ENCODE measurements around the gene RIPOR2. TPM values are rescaled to one million over a fixed set of nuclear protein-coding genes. Genes with fewer than 3 reads are reported as not detected.
A peak's percentile ranks its signal among the peaks of the same experiment; 100 is the strongest.
"Not testable (repeated sequence)": the region's sequence is repeated elsewhere in the genome, so short reads cannot be mapped to it uniquely, and the experiment has no call there.

The RIPOR2 gene
- polyA plus RNA-seq, 3 donors, result 154 to 181 (median 179) TPM

GRCh38 chr6:24950218-24950941, 14.6 kb upstream of the RIPOR2 start:
- H3K79me2 ChIP-seq (ENCODE audit: insufficient read depth, low read length), result peaks cover 14% of the 10 kb centered on the region
- no peaks in the 10 kb centered on the region for H4K20me1 ChIP-seq (ENCODE audit: insufficient read depth, low read length)
- H3K4me2 ChIP-seq (replicated peaks; ENCODE audit: extremely low read depth, low read length, poor library complexity, severe bottlenecking), result peak overlapping the region; percentile 67
- peak overlapping the region in 1 of 3 experiments; percentile 60 for H3K4me3 ChIP-seq (replicated peaks in 1 of 3; ENCODE audit: low read depth in 2 of 3, low read length in 3 of 3)
- intact Hi-C loops (cut with micrococcal nuclease), result loop anchor here in 1 of 2 donors (2.0 to 5.0 kb wide), 3 partner anchors 14 to 47 kb away; no protein-coding TSS in a partner anchor
- peaks cover 76% of the 10 kb centered on the region for H3K4me1 Mint-ChIP-seq
- H3K4me1 ChIP-seq (ENCODE audit: control insufficient read depth in 1 of 2, insufficient read depth in 2 of 2, low read length in 2 of 2), result peaks cover 63 to 65% of the 10 kb centered on the region in 2 donors
- no peak overlapping the region for H3K9ac ChIP-seq (ENCODE audit: insufficient read depth, low read length, poor library complexity, severe bottlenecking)
- WGBS (ENCODE audit: insufficient coverage), result 100% methylated on average over 1 of the region's 3 CpGs
- H3K27me3 Mint-ChIP-seq (ENCODE audit: low read depth in 3 of 3), result no peaks in the 10 kb centered on the region
- no peaks in the 10 kb centered on the region for H3K36me3 ChIP-seq (replicated peaks in 1 of 2; ENCODE audit: control insufficient read depth in 1 of 2, insufficient read depth in 2 of 2, low read length in 2 of 2)
- H3K4me3 Mint-ChIP-seq, result no peak overlapping the region
- peak overlapping the region; percentile 62 to 87 for H3K27ac ChIP-seq (ENCODE audit: low read depth in 1 of 2, low read length in 2 of 2)
- H3K27me3 ChIP-seq (ENCODE audit: control insufficient read depth in 2 of 2, insufficient read depth in 2 of 2, low read length in 2 of 2), result no peaks in the 10 kb centered on the region
- H3K9me3 ChIP-seq (replicated peaks in 1 of 2; ENCODE audit: control insufficient read depth in 1 of 2, insufficient read depth in 1 of 2, low read length in 2 of 2), result peaks cover 1 to 10% of the 10 kb centered on the region in 2 donors
- DNase-seq, result no peak
- H3K36me3 Mint-ChIP-seq, result peaks cover 2 to 5% of the 10 kb centered on the region in 2 donors
- peak overlapping the region; percentile 86 to 99 (median 96) for H3K27ac Mint-ChIP-seq
- no peak overlapping the region for H2AFZ ChIP-seq (ENCODE audit: insufficient read depth, low read depth, low read length, poor library complexity, severe bottlenecking)
- TF ChIP-seq, protein P1, sequence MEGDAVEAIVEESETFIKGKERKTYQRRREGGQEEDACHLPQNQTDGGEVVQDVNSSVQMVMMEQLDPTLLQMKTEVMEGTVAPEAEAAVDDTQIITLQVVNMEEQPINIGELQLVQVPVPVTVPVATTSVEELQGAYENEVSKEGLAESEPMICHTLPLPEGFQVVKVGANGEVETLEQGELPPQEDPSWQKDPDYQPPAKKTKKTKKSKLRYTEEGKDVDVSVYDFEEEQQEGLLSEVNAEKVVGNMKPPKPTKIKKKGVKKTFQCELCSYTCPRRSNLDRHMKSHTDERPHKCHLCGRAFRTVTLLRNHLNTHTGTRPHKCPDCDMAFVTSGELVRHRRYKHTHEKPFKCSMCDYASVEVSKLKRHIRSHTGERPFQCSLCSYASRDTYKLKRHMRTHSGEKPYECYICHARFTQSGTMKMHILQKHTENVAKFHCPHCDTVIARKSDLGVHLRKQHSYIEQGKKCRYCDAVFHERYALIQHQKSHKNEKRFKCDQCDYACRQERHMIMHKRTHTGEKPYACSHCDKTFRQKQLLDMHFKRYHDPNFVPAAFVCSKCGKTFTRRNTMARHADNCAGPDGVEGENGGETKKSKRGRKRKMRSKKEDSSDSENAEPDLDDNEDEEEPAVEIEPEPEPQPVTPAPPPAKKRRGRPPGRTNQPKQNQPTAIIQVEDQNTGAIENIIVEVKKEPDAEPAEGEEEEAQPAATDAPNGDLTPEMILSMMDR (IDR thresholded peaks at IDR 0.05), result no peak
- H3K9me3 Mint-ChIP-seq, result peaks cover 1 to 8% (median 5%) of the 10 kb centered on the region in 7 donors

DNA sequence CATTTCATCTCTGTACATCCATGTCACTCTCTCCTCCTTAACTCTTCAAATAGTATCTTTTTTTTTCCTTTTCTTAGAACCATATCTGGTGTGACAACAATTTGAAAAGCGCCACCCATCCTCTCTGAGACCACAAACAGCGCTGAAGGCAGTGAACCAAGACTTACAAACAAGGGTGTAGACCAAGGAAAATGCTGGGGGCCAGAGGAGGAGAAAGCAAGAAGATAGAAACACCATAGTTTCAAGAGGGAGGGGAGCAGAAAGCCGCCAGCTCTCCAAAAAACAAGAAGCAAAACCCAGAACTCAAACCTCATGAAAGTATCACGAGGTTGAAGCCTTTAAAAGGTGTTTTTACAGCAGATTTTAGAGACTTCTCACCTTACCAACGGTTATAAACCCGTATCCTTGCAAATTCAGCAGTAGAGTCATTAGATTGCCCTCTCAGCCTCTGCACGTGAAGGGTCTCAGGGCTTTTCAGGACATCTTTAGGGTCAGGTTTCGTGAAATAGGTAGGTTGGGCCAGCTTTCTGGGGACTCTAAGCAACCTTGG, 13.3 kb upstream of the RIPOR2 start:
- H3K79me2 ChIP-seq (ENCODE audit: insufficient read depth, low read length), result peaks cover 14% of the 10 kb centered on the region
- Mint-ChIP-seq H3K4me1 (peaks cover 69% of the 10 kb centered on the region), H3K36me3 (peaks cover 7 to 8% of the 10 kb centered on the region in 2 donors), H3K27me3 (ENCODE audit: low read depth in 3 of 3) (no peaks in the 10 kb centered on the region), H3K4me3 (peak overlapping the region; percentile 7 to 52), H3K9me3 (peaks cover 8 to 20% (median 18%) of the 10 kb centered on the region in 7 donors), H3K27ac (peak overlapping the region; percentile 64 to 99 (median 92))
- peak overlapping the region in 1 of 3 experiments; percentile 60 for H3K4me3 ChIP-seq (replicated peaks in 1 of 3; ENCODE audit: low read depth in 2 of 3, low read length in 3 of 3)
- peak in 1 of 3 donors; percentile 9 for DNase-seq
- H3K27ac ChIP-seq (ENCODE audit: low read depth in 1 of 2, low read length in 2 of 2), result peak overlapping the region; percentile 22 to 87
- peak overlapping the region; percentile 18 for H3K4me2 ChIP-seq (replicated peaks; ENCODE audit: extremely low read depth, low read length, poor library complexity, severe bottlenecking)
- peak overlapping the region; percentile 46 for H2AFZ ChIP-seq (ENCODE audit: insufficient read depth, low read depth, low read length, poor library complexity, severe bottlenecking)
- no peaks in the 10 kb centered on the region for H3K27me3 ChIP-seq (ENCODE audit: control insufficient read depth in 2 of 2, insufficient read depth in 2 of 2, low read length in 2 of 2)
- H3K9ac ChIP-seq (ENCODE audit: insufficient read depth, low read length, poor library complexity, severe bottlenecking), result no peak overlapping the region
- H3K9me3 ChIP-seq (replicated peaks in 1 of 2; ENCODE audit: control insufficient read depth in 1 of 2, insufficient read depth in 1 of 2, low read length in 2 of 2), result peaks cover 10 to 14% of the 10 kb centered on the region in 2 donors
- TF ChIP-seq, protein P1 (IDR thresholded peaks at IDR 0.05), result no peak
- 0% methylated on average over 1 of the region's 8 CpGs for WGBS (ENCODE audit: insufficient coverage)
- no peaks in the 10 kb centered on the region for H3K36me3 ChIP-seq (replicated peaks in 1 of 2; ENCODE audit: control insufficient read depth in 1 of 2, insufficient read depth in 2 of 2, low read length in 2 of 2)
- intact Hi-C loops (cut with micrococcal nuclease), result no loop called here
- H3K4me1 ChIP-seq (ENCODE audit: control insufficient read depth in 1 of 2, insufficient read depth in 2 of 2, low read length in 2 of 2), result peaks cover 55 to 57% of the 10 kb centered on the region in 2 donors
- H4K20me1 ChIP-seq (ENCODE audit: insufficient read depth, low read length), result no peaks in the 10 kb centered on the region

DNA sequence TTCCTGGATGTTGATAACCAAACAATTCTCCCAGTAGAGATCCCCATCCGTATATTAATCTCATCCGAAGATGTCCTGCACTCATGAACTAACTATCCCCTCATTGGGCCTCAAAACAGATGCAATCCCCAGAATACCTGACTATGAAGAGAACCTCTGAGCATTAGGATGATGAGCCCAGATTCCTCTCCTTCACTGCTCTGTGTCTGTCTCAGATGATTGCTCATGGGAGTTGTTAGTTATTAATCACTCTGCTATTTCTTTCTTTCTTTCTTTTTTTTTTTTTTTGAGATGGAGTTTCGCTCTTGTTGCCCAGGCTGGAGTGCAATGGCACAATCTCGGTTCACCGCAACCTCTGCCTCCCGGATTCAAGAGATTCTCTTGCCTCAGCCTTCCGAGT, 12.5 kb upstream of the RIPOR2 start:
- H3K27me3 Mint-ChIP-seq (ENCODE audit: low read depth in 3 of 3); intact Hi-C loops (cut with micrococcal nuclease); H4K20me1 ChIP-seq (ENCODE audit: insufficient read depth, low read length); H3K36me3 ChIP-seq (replicated peaks in 1 of 2; ENCODE audit: control insufficient read depth in 1 of 2, insufficient read depth in 2 of 2, low read length in 2 of 2); H3K27me3 ChIP-seq (ENCODE audit: control insufficient read depth in 2 of 2, insufficient read depth in 2 of 2, low read length in 2 of 2); H3K9ac ChIP-seq (ENCODE audit: insufficient read depth, low read length, poor library complexity, severe bottlenecking); H3K4me3 ChIP-seq (replicated peaks in 1 of 3; ENCODE audit: low read depth in 2 of 3, low read length in 3 of 3); H3K4me3 Mint-ChIP-seq; H3K36me3 Mint-ChIP-seq; H3K4me2 ChIP-seq (replicated peaks; ENCODE audit: extremely low read depth, low read length, poor library complexity, severe bottlenecking); DNase-seq; H3K27ac ChIP-seq (ENCODE audit: low read depth in 1 of 2, low read length in 2 of 2); H2AFZ ChIP-seq (ENCODE audit: insufficient read depth, low read depth, low read length, poor library complexity, severe bottlenecking): not testable (repeated sequence)
- Histone ChIP-seq H3K79me2 (ENCODE audit: insufficient read depth, low read length) (peaks cover 14% of the 10 kb centered on the region), H3K4me1 (ENCODE audit: control insufficient read depth in 1 of 2, insufficient read depth in 2 of 2, low read length in 2 of 2) (peaks cover 47 to 49% of the 10 kb centered on the region in 2 donors), H3K9me3 (replicated peaks in 1 of 2; ENCODE audit: control insufficient read depth in 1 of 2, insufficient read depth in 1 of 2, low read length in 2 of 2) (peaks cover 10 to 22% of the 10 kb centered on the region in 2 donors)
- Mint-ChIP-seq H3K4me1 (peaks cover 62% of the 10 kb centered on the region), H3K9me3 (peaks cover 11 to 26% (median 20%) of the 10 kb centered on the region in 7 donors), H3K27ac (peak overlapping the region in 3 of 7 donors; percentile 56 to 97 (median 92))
- WGBS (ENCODE audit: insufficient coverage), result 100% methylated on average over 2 of the region's 7 CpGs

Measured in CD14-positive monocyte (primary cell).